H1 (cell line): ENCODE results near the gene NOC4L. TPM values are rescaled to one million over a fixed set of nuclear protein-coding genes. Genes with fewer than 3 reads are reported as not detected.

ENCODE experiments used
- CBX5 ChIP-seq: fragments of 300-800, 300-1000 bp; sonication (generic); IDR thresholded peaks from 2 replicates; pipeline ENCODE4 v1.7.1; 2016; ENCODE audit warnings: antibody characterized with exemption, low read length, low read depth
- CHD2 ChIP-seq: IDR thresholded peaks from 2 replicates; pipeline ENCODE4 v1.6.1; 2012; ENCODE audit warnings: low read length, improper control_type of control experiment
- CTBP2 ChIP-seq: IDR thresholded peaks from 2 replicates; pipeline ENCODE4 v1.7.0; 2011; ENCODE audit warnings: borderline replicate concordance, mild to moderate bottlenecking, moderate library complexity, mixed read lengths, low read length; ENCODE audit not compliant: insufficient read depth, insufficient read length
- NANOG ChIP-seq: IDR thresholded peaks from 2 replicates; pipeline ENCODE4 v1.6.1; 2011; ENCODE audit warnings: low read length, low read depth, mild to moderate bottlenecking, inconsistent platforms; ENCODE audit not compliant: insufficient read depth, poor library complexity, severe bottlenecking
- RNF2 ChIP-seq: fragments of 200-900, 300-1000 bp; sonication (generic); IDR thresholded peaks from 2 replicates; pipeline ENCODE4 v1.7.1; 2016; ENCODE audit warnings: borderline replicate concordance, low read depth, mild to moderate bottlenecking, antibody characterized with exemption, low read length; ENCODE audit not compliant: poor library complexity, severe bottlenecking; ENCODE audit errors: missing control alignments
- polyA plus RNA-seq, 7 experiments: library from polyadenylated mRNA; depleted of rRNA in 3 of 7; stranded (reverse) in 5 of 7; unstranded in 2 of 7; fragments of >200 nt in 5 of 7; fragments of 200-250 nt in 2 of 7; gene quantifications; 1 replicate in 5 of 7; 2 replicates in 1 of 7; 4 replicates in 1 of 7; pipeline versions ENCODE4 v1.2.1 to v1.2.3, GENCODE V29; 2011 to 2013; ENCODE audit warnings: missing spikeins in 2 of 7, mixed read lengths in 2 of 7
- total RNA-seq: library from RNA; stranded (reverse); fragmentation: NEBNext Ultra II Directional; extraction: Animal tissue kit (Norgen Biotek cat#: 25700); gene quantifications from 2 replicates; pipeline ENCODE4 v1.2.1, GENCODE V29; 2021

The NOC4L gene
- total and polyA plus RNA-seq, 2 of the 8 experiments (the other 6 are each of a cell fraction or from before 2014, with no cell fraction given), result 26.8 to 40.3 TPM

DNA sequence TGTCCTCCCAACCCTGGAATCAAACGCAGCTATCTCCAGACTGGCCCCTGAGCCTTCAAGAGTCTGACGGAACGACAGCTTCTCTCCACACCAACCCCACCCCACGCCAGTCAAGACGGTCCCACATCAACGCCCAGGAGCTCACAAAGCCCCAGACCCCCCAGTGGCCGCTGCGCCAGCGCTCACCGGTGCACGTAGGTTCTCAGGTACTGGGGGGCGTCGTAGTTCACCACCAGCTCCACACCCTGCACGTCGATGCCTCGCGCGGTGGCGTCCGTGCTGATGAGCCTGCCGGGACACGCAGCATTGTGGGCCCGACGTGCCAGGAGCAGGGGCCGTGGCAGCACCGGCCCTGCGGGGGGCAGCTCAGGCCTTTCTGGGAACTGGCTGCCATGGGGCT, 4.3 kb upstream of the NOC4L start (continued):
- TF ChIP-seq NANOG (no peak), RNF2 (no peak), CHD2 (no peak), CTBP2 (no peak), CBX5 (no peak)
